A673 (cell line): Measurements from ENCODE around the gene HMG20A. TPM values are rescaled to one million over a fixed set of nuclear protein-coding genes. Genes with fewer than 3 reads are reported as not detected.

ENCODE experiments used
- BruUV-seq: library from RNA; stranded (reverse); fragments of 400-500 nt; replicated peaks from 2 replicates; lab custom pipeline; 2021; lab: Mats Ljungman, UMichigan
- CTCF ChIA-PET: fragments of 300-600 bp; sonication (Branson Sonifier 250); formaldehyde crosslinking; loops from one replicate; lab custom pipeline; 2022; ENCODE audit warnings: antibody characterized with exemption; lab: Charles Lee
- POLR2A ChIA-PET: fragments of 300-600 bp; sonication (Branson Sonifier 250); formaldehyde crosslinking; loops from one replicate; lab custom pipeline; 2022; ENCODE audit warnings: antibody characterized with exemption; ENCODE audit not compliant: low non-redundant PET; lab: Charles Lee
- DNase-seq: peaks from one replicate; pipeline ENCODE4 v3.0.0-alpha.2; 2015; ENCODE audit warnings: low spot score
- H3K27ac ChIP-seq: fragments of 200-600 bp; sonication (generic); 2 replicates; pipeline ENCODE4 v1.5.1; 2016; ENCODE audit warnings: mixed run types, low read depth, mild to moderate bottlenecking, mixed read lengths, antibody characterized with exemption, low read length; ENCODE audit not compliant: poor library complexity, severe bottlenecking
- H3K27me3 ChIP-seq: fragments of 200-600 bp; sonication (generic); replicated peaks from 2 replicates; pipeline ENCODE4 v1.6.1; 2017; ENCODE audit warnings: mixed run types, low read depth, mild to moderate bottlenecking, mixed read lengths, antibody characterized with exemption, low read length; ENCODE audit not compliant: insufficient read depth, poor library complexity
- H3K36me3 ChIP-seq: fragments of 200-600 bp; sonication (generic); 2 replicates; pipeline ENCODE4 v1.6.1; 2016; ENCODE audit warnings: mixed run types, mild to moderate bottlenecking, mixed read lengths, antibody characterized with exemption, low read length; ENCODE audit not compliant: insufficient read depth, poor library complexity, severe bottlenecking
- H3K4me1 ChIP-seq: fragments of 200-600 bp; sonication (generic); 2 replicates; pipeline ENCODE4 v1.6.1; 2017; ENCODE audit warnings: mixed run types, mild to moderate bottlenecking, mixed read lengths, antibody characterized with exemption, low read length; ENCODE audit not compliant: insufficient read depth, poor library complexity, severe bottlenecking
- H3K4me3 ChIP-seq: fragments of 200-600 bp; sonication (generic); 2 replicates; pipeline ENCODE4 v1.5.1; 2016; ENCODE audit warnings: low read depth, mixed run types, mild to moderate bottlenecking, mixed read lengths, low read length; ENCODE audit not compliant: poor library complexity, severe bottlenecking
- H3K9me3 ChIP-seq: fragments of 200-600 bp; sonication (generic); 2 replicates; pipeline ENCODE4 v1.6.1; 2016; ENCODE audit warnings: mixed run types, low read depth, mild to moderate bottlenecking, mixed read lengths, antibody characterized with exemption, low read length; ENCODE audit not compliant: poor library complexity, severe bottlenecking
- EZH2 ChIP-seq: fragments of 200-600 bp; sonication (generic); IDR thresholded peaks from 2 replicates; pipeline ENCODE4 v1.6.1; 2017; ENCODE audit warnings: borderline replicate concordance, low read depth, mild to moderate bottlenecking, mixed read lengths, antibody characterized with exemption, low read length; ENCODE audit not compliant: poor library complexity, severe bottlenecking
- intact Hi-C: fragments of 100-400 bp; cut with micrococcal nuclease; formaldehyde crosslinking; loops from one replicate; pipeline ENCODE4 v1.10.0; 2022; ENCODE audit not compliant: unreplicated experiment
- total RNA-seq: library from RNA; stranded (reverse); gene quantifications from 2 replicates; pipeline ENCODE4 v1.2.3, GENCODE V29; 2021
- TF ChIP-seq, protein P1 (sequence below): fragments of 300-800, 200-600 bp; sonication (generic); conservative IDR thresholded peaks from 2 replicates; pipeline ENCODE4 v1.5.1; 2017; ENCODE audit warnings: low read depth, mild to moderate bottlenecking, antibody characterized with exemption, low read length, moderate library complexity, mixed read lengths

Gene HMG20A
- total RNA-seq, 1 experiment from 2014 or later = 43.2 TPM

DNA sequence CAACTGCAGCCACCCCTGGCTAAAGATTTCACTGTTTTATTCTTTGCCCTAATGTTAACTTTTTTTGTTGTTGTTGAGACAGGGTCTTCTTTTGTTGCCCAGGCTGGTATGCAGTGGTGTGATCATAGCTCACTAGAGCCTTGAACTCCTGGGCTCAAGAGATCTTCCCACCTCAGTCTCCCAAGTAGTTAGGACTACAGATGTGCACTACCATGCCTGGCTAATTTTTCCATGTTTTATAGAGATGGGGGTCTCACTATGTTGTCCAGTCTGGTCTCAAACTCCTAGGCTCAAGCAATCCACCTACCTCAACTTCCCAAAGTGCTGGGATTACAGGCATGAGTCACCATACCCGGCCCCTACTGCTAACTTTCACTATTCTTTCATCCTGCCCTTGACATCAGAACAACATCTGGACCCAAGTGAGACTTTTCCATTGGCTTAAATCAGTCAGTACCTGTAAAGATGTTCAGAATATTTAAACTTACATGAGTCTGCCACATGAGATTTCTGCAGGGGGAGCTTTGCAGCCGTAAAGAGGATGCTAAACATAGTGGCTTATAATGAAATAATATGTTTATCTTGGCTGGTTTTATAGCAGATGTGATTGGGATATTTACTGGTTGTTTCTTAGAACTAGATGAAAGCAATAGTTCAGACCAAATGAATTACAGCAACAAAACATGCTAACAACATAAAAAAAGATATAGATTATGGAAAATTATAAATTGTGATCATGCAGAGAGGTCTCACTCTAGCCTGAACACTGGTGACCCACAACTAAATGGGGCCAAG is 73.6 kb downstream of the HMG20A start:
- CTCF ChIA-PET = no interaction called here
- intact Hi-C loops = no loop called here
- BruUV-seq = no TSS peak
- no peak for TF ChIP-seq EZH2
- TF ChIP-seq, protein P1, sequence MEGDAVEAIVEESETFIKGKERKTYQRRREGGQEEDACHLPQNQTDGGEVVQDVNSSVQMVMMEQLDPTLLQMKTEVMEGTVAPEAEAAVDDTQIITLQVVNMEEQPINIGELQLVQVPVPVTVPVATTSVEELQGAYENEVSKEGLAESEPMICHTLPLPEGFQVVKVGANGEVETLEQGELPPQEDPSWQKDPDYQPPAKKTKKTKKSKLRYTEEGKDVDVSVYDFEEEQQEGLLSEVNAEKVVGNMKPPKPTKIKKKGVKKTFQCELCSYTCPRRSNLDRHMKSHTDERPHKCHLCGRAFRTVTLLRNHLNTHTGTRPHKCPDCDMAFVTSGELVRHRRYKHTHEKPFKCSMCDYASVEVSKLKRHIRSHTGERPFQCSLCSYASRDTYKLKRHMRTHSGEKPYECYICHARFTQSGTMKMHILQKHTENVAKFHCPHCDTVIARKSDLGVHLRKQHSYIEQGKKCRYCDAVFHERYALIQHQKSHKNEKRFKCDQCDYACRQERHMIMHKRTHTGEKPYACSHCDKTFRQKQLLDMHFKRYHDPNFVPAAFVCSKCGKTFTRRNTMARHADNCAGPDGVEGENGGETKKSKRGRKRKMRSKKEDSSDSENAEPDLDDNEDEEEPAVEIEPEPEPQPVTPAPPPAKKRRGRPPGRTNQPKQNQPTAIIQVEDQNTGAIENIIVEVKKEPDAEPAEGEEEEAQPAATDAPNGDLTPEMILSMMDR = no peak
- Histone ChIP-seq H3K4me3 (no peak overlapping the region), H3K36me3 (no peaks in the 10 kb centered on the region), H3K27ac (no peak overlapping the region), H3K27me3 (no peaks in the 10 kb centered on the region), H3K9me3 (no peaks in the 10 kb centered on the region), H3K4me1 (peaks cover 30% of the 10 kb centered on the region)
- no peak for DNase-seq
- POLR2A ChIA-PET = no interaction called here

DNA sequence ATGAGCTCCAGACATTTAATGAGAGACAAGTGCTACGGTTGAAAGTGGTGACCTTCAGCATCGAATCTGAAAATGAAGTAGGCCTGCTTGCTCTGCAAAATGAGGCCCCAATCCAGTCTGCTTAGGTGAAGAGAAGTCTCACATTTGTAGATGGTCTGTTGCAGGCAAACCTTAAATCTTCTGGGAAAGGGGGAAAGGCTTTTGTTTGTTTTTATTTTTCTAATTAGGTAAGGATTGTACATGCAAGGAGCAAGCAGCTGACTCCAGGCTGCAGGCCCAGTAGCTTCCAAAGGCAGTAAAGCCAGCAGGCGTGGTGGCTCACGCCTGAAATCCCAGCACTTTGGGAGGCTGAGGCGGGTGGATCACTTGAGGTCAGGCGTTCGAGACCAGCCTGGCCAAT is 74.3 kb downstream of the HMG20A start:
- ChIA-PET CTCF (no interaction called here), POLR2A (no interaction called here)
- no peak for DNase-seq
- H3K36me3 ChIP-seq = no peaks in the 10 kb centered on the region
- peaks cover 30% of the 10 kb centered on the region for H3K4me1 ChIP-seq
- no TSS peak for BruUV-seq
- no peak overlapping the region for H3K27ac ChIP-seq
- intact Hi-C loops = loop anchor here (5.0 kb wide), 1 partner anchor 473 kb away; no protein-coding TSS in a partner anchor
- H3K27me3 ChIP-seq = no peaks in the 10 kb centered on the region
- TF ChIP-seq EZH2 = no peak
- TF ChIP-seq, protein P1 = no peak
- no peak overlapping the region for H3K4me3 ChIP-seq
- no peaks in the 10 kb centered on the region for H3K9me3 ChIP-seq

DNA sequence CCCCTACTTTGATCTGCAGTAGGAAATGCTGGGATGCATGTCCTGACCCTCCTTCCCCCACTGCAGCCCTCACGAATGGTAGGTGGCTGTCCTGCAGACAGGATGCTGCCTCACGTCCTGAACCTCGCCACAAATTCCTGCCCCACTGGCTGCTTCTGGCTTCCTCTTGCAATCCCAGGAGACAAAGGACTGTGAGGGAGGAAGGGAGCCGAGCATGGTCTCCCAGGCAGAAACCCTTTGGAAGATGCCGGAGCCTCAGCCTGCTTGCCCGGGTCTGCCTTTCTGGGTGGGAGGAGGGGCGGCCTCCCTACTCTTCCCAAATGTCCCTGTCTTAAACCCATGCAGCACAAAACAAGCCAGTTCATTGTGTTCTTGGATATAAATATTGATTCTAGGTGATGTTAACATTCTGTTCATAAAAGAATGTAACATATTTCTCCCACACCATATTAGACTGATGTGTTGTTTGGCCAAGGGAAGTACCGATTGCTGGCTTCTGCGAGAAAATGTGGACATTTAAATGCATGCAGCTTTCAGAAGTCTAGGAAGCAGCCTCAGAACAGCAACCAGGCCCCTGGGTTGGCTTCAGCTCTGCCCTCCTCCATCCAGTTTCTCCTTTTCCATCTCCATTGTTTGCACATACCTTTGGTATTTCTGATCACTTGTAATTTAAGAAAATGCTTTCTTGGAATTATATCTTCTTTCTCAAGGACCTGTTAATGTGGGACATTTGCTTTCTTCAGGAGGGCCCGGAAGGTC is 75.3 kb downstream of the HMG20A start:
- Histone ChIP-seq H3K27ac (no peak overlapping the region), H3K4me3 (no peak overlapping the region), H3K27me3 (no peaks in the 10 kb centered on the region), H3K9me3 (no peaks in the 10 kb centered on the region), H3K4me1 (peaks cover 30% of the 10 kb centered on the region), H3K36me3 (no peaks in the 10 kb centered on the region)
- DNase-seq = no peak
- TF ChIP-seq EZH2 = no peak
- TF ChIP-seq, protein P1 = no peak
- intact Hi-C loops = loop anchor here (2.0 to 5.0 kb wide), 3 partner anchors 75 to 474 kb away; partner anchors contain the start of genes HMG20A and PEAK1
- ChIA-PET POLR2A (no interaction called here), CTCF (interaction anchor here (1.9 to 2.6 kb wide), 3 partner anchors 47 to 377 kb away, joined by 14 to 33 read pairs (median 17); no protein-coding TSS in a partner anchor)
- BruUV-seq = no TSS peak
